Liver (tissue), 9 donors: Measurements from ENCODE around the gene ZNF133. TPM values are rescaled to one million over a fixed set of nuclear protein-coding genes. Genes with fewer than 3 reads are reported as not detected.

Source experiments
- DNase-seq: peaks from one replicate; pipeline ENCODE4 v3.0.0-alpha.2; 2017; ENCODE audit warnings: low spot score
- H3K27ac ChIP-seq, 2 donors: one replicate each; pipeline ENCODE4 v1.7.0; 2013; ENCODE audit warnings: inconsistent platforms in 2 of 2, low read length in 2 of 2, control low read depth in 1 of 2, low read depth in 1 of 2, mild to moderate bottlenecking in 1 of 2
- H3K27me3 ChIP-seq, 4 donors: one replicate each; pipeline versions ENCODE4 v1.6.1 to v1.7.0; 2013; ENCODE audit warnings: low read length in 3 of 4, inconsistent platforms in 1 of 4, mild to moderate bottlenecking in 1 of 4, moderate library complexity in 1 of 4; ENCODE audit not compliant: control insufficient read depth in 4 of 4, insufficient read depth in 4 of 4
- H3K36me3 ChIP-seq, 4 donors: one replicate each; pipeline versions ENCODE4 v1.6.1 to v1.7.0; 2013; ENCODE audit warnings: low read length in 3 of 4, mild to moderate bottlenecking in 3 of 4, low read depth in 1 of 4, moderate library complexity in 1 of 4; ENCODE audit not compliant: control insufficient read depth in 4 of 4, insufficient read depth in 3 of 4
- H3K4me1 ChIP-seq, 4 donors: one replicate each; pipeline versions ENCODE4 v1.6.1 to v1.7.0; 2013; ENCODE audit warnings: low read length in 3 of 4, mild to moderate bottlenecking in 3 of 4, moderate library complexity in 1 of 4; ENCODE audit not compliant: control insufficient read depth in 4 of 4, insufficient read depth in 4 of 4
- H3K4me3 ChIP-seq, 3 donors: one replicate each; pipeline versions ENCODE4 v1.6.1 to v1.7.0; 2013; ENCODE audit warnings: low read length in 3 of 3, control low read depth in 1 of 3, low read depth in 1 of 3, mild to moderate bottlenecking in 1 of 3
- H3K9ac ChIP-seq, 2 donors: one replicate each; pipeline ENCODE4 v1.7.0; 2013; ENCODE audit warnings: low read length in 2 of 2, mild to moderate bottlenecking in 2 of 2, moderate library complexity in 2 of 2, control low read depth in 1 of 2, low read depth in 1 of 2
- H3K9me3 ChIP-seq, 4 donors: one replicate each; pipeline versions ENCODE4 v1.6.1 to v1.7.0; 2013; ENCODE audit warnings: low read length in 3 of 4; ENCODE audit not compliant: control insufficient read depth in 4 of 4
- EGR1 ChIP-seq, 2 donors: IDR thresholded peaks; 2 replicates each; pipeline ENCODE4 v1.6.1; 2016 to 2018; ENCODE audit warnings: antibody characterized with exemption in 2 of 2, low read depth in 2 of 2
- FOXA1 ChIP-seq: IDR thresholded peaks from 2 replicates; pipeline ENCODE4 v1.6.1; 2016; ENCODE audit warnings: antibody characterized with exemption
- FOXA2 ChIP-seq: IDR thresholded peaks from 2 replicates; pipeline ENCODE4 v1.6.1; 2016; ENCODE audit warnings: antibody characterized with exemption
- GABPA ChIP-seq, 2 donors: IDR thresholded peaks in 1 of 2; conservative IDR thresholded peaks in 1 of 2; 2 replicates each; pipeline ENCODE4 v1.6.1; 2016; ENCODE audit warnings: antibody characterized with exemption in 2 of 2, mild to moderate bottlenecking in 1 of 2, moderate library complexity in 1 of 2
- HNF4A ChIP-seq, 2 donors: conservative IDR thresholded peaks; 2 replicates each; pipeline ENCODE4 v1.6.1; 2016; ENCODE audit warnings: antibody characterized with exemption in 2 of 2, mild to moderate bottlenecking in 2 of 2
- HNF4G ChIP-seq: IDR thresholded peaks from 2 replicates; pipeline ENCODE4 v1.6.1; 2016; ENCODE audit warnings: antibody characterized with exemption
- JUND ChIP-seq, 2 donors: IDR thresholded peaks; 2 replicates each; pipeline ENCODE4 v1.6.1; 2016; ENCODE audit warnings: antibody characterized with exemption in 2 of 2
- NR2F2 ChIP-seq: IDR thresholded peaks from 2 replicates; pipeline ENCODE4 v1.6.1; 2016; ENCODE audit warnings: antibody characterized with exemption
- RAD21 ChIP-seq, 2 donors: IDR thresholded peaks; 2 replicates each; pipeline ENCODE4 v1.6.1; 2016; ENCODE audit warnings: antibody characterized with exemption in 2 of 2, mild to moderate bottlenecking in 2 of 2
- RXRA ChIP-seq, 2 donors: IDR thresholded peaks; 2 replicates each; pipeline ENCODE4 v1.6.1; 2017 to 2018; ENCODE audit warnings: antibody characterized with exemption in 2 of 2, mild to moderate bottlenecking in 1 of 2
- SP1 ChIP-seq: IDR thresholded peaks from 2 replicates; pipeline ENCODE4 v1.6.1; 2018; ENCODE audit warnings: antibody characterized with exemption, mild to moderate bottlenecking
- TAF1 ChIP-seq: conservative IDR thresholded peaks from 2 replicates; pipeline ENCODE4 v1.6.1; 2016; ENCODE audit warnings: antibody characterized with exemption, mild to moderate bottlenecking
- YY1 ChIP-seq: IDR thresholded peaks from 2 replicates; pipeline ENCODE4 v1.6.1; 2016; ENCODE audit warnings: antibody characterized with exemption, mild to moderate bottlenecking
- WGBS: extraction: QIAGEN DNeasy Blood & Tissue Kit; methylation state at CpG from one replicate; pipeline ENCODE4 v1.1.7; 2013; 5-methylcytosine and 5-hydroxymethylcytosine counted together
- polyA plus RNA-seq, 2 donors: library from polyadenylated mRNA; stranded (reverse) in 1 of 2; unstranded in 1 of 2; fragments of 200-250 nt in 1 of 2; fragments of >200 nt in 1 of 2; fragmentation: Nextera tagmentation in 1 of 2; extraction: Ambion mirVana in 1 of 2; gene quantifications; one replicate each; pipeline versions ENCODE4 v1.2.1 to v1.2.3, GENCODE V29; 2013 to 2015
- total RNA-seq, 2 donors: library from RNA; depleted of rRNA; stranded (reverse); fragments of >200 nt; gene quantifications; one replicate each; pipeline ENCODE4 v1.2.3, GENCODE V29; 2014
- TF ChIP-seq, protein P1 (sequence below): IDR thresholded peaks from 2 replicates; pipeline ENCODE4 v1.6.1; 2016; ENCODE audit warnings: antibody characterized with exemption
- TF ChIP-seq, protein P2 (sequence below): IDR thresholded peaks from 2 replicates; pipeline ENCODE4 v1.6.1; 2016; ENCODE audit warnings: antibody characterized with exemption, mild to moderate bottlenecking
- TF ChIP-seq, protein P3 (sequence below): IDR thresholded peaks from 2 replicates; pipeline ENCODE4 v1.6.1; 2016; ENCODE audit warnings: antibody characterized with exemption
- TF ChIP-seq, protein P4 (sequence below): fragments of 150-350 bp; IDR thresholded peaks from 2 replicates; pipeline ENCODE4 v1.5.1; 2017; ENCODE audit warnings: improper control_type of control experiment, low read depth, low read length; ENCODE audit not compliant: missing input control
- TF ChIP-seq, protein P5 (sequence below): IDR thresholded peaks from 2 replicates; pipeline ENCODE4 v1.6.1; 2016; ENCODE audit warnings: antibody characterized with exemption
- donor health status: healthy.
- donor health status: healthy.
- donor health status: healthy.
- donor health status: healthy.
- donor health status: healthy.

The ZNF133 gene
- total and polyA plus RNA-seq, 4 donors: 3.4 to 9.5 (median 6.0) TPM

DNA sequence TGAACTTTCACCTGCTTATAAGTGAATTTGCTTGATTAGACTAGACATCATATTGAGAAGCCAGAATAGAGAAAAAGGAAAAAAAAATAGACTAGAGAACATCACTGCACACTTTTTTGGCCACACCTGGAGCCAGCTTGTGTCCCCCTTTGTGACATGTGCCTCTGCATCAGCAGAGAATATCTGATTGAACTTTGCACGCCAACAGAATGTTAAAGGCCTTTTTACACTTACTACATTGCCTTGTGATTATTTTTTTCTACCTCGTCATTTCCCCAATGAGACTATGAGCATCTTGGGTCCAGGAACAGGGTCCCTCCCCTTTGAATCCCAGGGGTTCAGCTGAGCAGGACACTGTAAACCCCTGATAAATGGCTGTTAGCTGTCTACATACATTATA lies 17.2 kb upstream of the ZNF133 start:
- no peak for DNase-seq
- Histone ChIP-seq H3K9me3 (no peaks in the 10 kb centered on the region), H3K36me3 (no peaks in the 10 kb centered on the region), H3K27me3 (peaks cover 0 to 4% (median 0%) of the 10 kb centered on the region in 4 donors), H3K4me3 (no peak overlapping the region), H3K9ac (no peak overlapping the region), H3K4me1 (peaks cover 0 to 5% (median 0%) of the 10 kb centered on the region in 4 donors), H3K27ac (no peak overlapping the region)
- TF ChIP-seq NR2F2 (no peak), EGR1 (IDR thresholded peaks at IDR 0.05; ENCODE audit: low read depth in 2 of 2) (no peak), HNF4A (conservative IDR thresholded peaks at IDR 0.05) (no peak), HNF4G (no peak), FOXA2 (no peak), YY1 (no peak), RAD21 (IDR thresholded peaks at IDR 0.05) (no peak), FOXA1 (no peak), TAF1 (no peak), GABPA (IDR thresholded peaks at IDR 0.05 in 1 of 2, conservative IDR thresholded peaks at IDR 0.05 in 1 of 2) (no peak), SP1 (no peak), JUND (IDR thresholded peaks at IDR 0.05) (no peak), RXRA (IDR thresholded peaks at IDR 0.05) (no peak)
- TF ChIP-seq, protein P1, sequence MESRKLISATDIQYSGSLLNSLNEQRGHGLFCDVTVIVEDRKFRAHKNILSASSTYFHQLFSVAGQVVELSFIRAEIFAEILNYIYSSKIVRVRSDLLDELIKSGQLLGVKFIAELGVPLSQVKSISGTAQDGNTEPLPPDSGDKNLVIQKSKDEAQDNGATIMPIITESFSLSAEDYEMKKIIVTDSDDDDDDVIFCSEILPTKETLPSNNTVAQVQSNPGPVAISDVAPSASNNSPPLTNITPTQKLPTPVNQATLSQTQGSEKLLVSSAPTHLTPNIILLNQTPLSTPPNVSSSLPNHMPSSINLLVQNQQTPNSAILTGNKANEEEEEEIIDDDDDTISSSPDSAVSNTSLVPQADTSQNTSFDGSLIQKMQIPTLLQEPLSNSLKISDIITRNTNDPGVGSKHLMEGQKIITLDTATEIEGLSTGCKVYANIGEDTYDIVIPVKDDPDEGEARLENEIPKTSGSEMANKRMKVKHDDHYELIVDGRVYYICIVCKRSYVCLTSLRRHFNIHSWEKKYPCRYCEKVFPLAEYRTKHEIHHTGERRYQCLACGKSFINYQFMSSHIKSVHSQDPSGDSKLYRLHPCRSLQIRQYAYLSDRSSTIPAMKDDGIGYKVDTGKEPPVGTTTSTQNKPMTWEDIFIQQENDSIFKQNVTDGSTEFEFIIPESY: no peak
- TF ChIP-seq, protein P2, sequence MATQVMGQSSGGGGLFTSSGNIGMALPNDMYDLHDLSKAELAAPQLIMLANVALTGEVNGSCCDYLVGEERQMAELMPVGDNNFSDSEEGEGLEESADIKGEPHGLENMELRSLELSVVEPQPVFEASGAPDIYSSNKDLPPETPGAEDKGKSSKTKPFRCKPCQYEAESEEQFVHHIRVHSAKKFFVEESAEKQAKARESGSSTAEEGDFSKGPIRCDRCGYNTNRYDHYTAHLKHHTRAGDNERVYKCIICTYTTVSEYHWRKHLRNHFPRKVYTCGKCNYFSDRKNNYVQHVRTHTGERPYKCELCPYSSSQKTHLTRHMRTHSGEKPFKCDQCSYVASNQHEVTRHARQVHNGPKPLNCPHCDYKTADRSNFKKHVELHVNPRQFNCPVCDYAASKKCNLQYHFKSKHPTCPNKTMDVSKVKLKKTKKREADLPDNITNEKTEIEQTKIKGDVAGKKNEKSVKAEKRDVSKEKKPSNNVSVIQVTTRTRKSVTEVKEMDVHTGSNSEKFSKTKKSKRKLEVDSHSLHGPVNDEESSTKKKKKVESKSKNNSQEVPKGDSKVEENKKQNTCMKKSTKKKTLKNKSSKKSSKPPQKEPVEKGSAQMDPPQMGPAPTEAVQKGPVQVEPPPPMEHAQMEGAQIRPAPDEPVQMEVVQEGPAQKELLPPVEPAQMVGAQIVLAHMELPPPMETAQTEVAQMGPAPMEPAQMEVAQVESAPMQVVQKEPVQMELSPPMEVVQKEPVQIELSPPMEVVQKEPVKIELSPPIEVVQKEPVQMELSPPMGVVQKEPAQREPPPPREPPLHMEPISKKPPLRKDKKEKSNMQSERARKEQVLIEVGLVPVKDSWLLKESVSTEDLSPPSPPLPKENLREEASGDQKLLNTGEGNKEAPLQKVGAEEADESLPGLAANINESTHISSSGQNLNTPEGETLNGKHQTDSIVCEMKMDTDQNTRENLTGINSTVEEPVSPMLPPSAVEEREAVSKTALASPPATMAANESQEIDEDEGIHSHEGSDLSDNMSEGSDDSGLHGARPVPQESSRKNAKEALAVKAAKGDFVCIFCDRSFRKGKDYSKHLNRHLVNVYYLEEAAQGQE: no peak
- TF ChIP-seq, protein P3, sequence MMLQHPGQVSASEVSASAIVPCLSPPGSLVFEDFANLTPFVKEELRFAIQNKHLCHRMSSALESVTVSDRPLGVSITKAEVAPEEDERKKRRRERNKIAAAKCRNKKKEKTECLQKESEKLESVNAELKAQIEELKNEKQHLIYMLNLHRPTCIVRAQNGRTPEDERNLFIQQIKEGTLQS: no peak
- TF ChIP-seq, protein P4, sequence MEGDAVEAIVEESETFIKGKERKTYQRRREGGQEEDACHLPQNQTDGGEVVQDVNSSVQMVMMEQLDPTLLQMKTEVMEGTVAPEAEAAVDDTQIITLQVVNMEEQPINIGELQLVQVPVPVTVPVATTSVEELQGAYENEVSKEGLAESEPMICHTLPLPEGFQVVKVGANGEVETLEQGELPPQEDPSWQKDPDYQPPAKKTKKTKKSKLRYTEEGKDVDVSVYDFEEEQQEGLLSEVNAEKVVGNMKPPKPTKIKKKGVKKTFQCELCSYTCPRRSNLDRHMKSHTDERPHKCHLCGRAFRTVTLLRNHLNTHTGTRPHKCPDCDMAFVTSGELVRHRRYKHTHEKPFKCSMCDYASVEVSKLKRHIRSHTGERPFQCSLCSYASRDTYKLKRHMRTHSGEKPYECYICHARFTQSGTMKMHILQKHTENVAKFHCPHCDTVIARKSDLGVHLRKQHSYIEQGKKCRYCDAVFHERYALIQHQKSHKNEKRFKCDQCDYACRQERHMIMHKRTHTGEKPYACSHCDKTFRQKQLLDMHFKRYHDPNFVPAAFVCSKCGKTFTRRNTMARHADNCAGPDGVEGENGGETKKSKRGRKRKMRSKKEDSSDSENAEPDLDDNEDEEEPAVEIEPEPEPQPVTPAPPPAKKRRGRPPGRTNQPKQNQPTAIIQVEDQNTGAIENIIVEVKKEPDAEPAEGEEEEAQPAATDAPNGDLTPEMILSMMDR: no peak
- TF ChIP-seq, protein P5, sequence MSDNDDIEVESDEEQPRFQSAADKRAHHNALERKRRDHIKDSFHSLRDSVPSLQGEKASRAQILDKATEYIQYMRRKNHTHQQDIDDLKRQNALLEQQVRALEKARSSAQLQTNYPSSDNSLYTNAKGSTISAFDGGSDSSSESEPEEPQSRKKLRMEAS: no peak
- 74% methylated on average over 2 of the region's 2 CpGs for WGBS
